ENCODE results near the gene HNRNPA3.

- TF ChIP-seq CTCF (IDR thresholded peaks at IDR 0.05) (no peak), POLR2AphosphoS5 (IDR thresholded peaks at IDR 0.05) (no peak)
Observed at GRCh38 chr2:177221970-177222369, 9.4 kb downstream of the HNRNPA3 start.
